A673 (cell line): ENCODE data around the gene LRRC66.

ENCODE experiments used
- CTCF ChIP-seq: fragments of 300-800, 200-600 bp; sonication (generic); conservative IDR thresholded peaks from 2 replicates; pipeline ENCODE4 v1.5.1; 2017; ENCODE audit warnings: low read depth, mild to moderate bottlenecking, antibody characterized with exemption, low read length, moderate library complexity, mixed read lengths
- EZH2 ChIP-seq: fragments of 200-600 bp; sonication (generic); IDR thresholded peaks from 2 replicates; pipeline ENCODE4 v1.6.1; 2017; ENCODE audit warnings: borderline replicate concordance, low read depth, mild to moderate bottlenecking, mixed read lengths, antibody characterized with exemption, low read length; ENCODE audit not compliant: poor library complexity, severe bottlenecking

GRCh38 chr4:52004414-52004813, 15.7 kb downstream of the LRRC66 start:
- TF ChIP-seq CTCF (no peak), EZH2 (no peak)
